HEK293 (cell line): ENCODE results near the gene MIEF2.
"Not testable (repeated sequence)": the region's sequence is repeated elsewhere in the genome, so short reads cannot be mapped to it uniquely, and the experiment has no call there.

Source experiments
- CTCF ChIA-PET: fragments of 350-600 bp; formaldehyde crosslinking; extraction: SDS; loops from one replicate; lab custom pipeline; 2021; ENCODE audit warnings: antibody characterized with exemption; lab: Yijun Ruan, JAX
- POLR2A ChIA-PET: fragments of 300-600 bp; formaldehyde crosslinking; extraction: SDS; loops from one replicate; lab custom pipeline; 2020; ENCODE audit warnings: antibody characterized with exemption, inconsistent platforms; lab: Yijun Ruan, JAX
- H3K27ac ChIP-seq: fragments of 200-500 bp; sonication (Bioruptor generic); 2 replicates; pipeline ENCODE4 v1.5.1; 2014; ENCODE audit warnings: low read depth, low read length, control low read depth, inconsistent platforms; ENCODE audit errors: extremely low read depth
- H3K36me3 ChIP-seq, 2 experiments: fragments of 200-500 bp in 1 of 2; sonication (Bioruptor generic) in 1 of 2; 1 replicate in 1 of 2; 2 replicates in 1 of 2; pipeline ENCODE4 v1.5.1; 2014 to 2017; ENCODE audit warnings: inconsistent platforms in 2 of 2, low read length in 2 of 2; ENCODE audit not compliant: control insufficient read depth in 2 of 2, insufficient read depth in 1 of 2
- H3K4me1 ChIP-seq: fragments of 200-500 bp; sonication (Bioruptor generic); 2 replicates; pipeline ENCODE4 v1.5.1; 2014; ENCODE audit warnings: mild to moderate bottlenecking, low read length, inconsistent platforms; ENCODE audit not compliant: control insufficient read depth, insufficient read depth
- H3K4me3 ChIP-seq: 2 replicates; pipeline ENCODE4 v1.5.1; 2011; ENCODE audit warnings: low read depth, mild to moderate bottlenecking, control low read depth, low read length, moderate library complexity
- H3K9me3 ChIP-seq: fragments of 200-500 bp; sonication (Bioruptor generic); 2 replicates; pipeline ENCODE4 v1.5.1; 2014; ENCODE audit warnings: low read depth, low read length, inconsistent platforms; ENCODE audit not compliant: control insufficient read depth, insufficient read depth
- BCL11B ChIP-seq: fragments of 450-650 bp; formaldehyde crosslinking; IDR thresholded peaks from 2 replicates; pipeline ENCODE4 v1.5.1; 2016; ENCODE audit warnings: low read depth, missing biosample characterization, missing genetic modification characterization
- CTCF ChIP-seq: fragments of 450-650 bp; formaldehyde crosslinking; IDR thresholded peaks from 2 replicates; pipeline ENCODE4 v1.5.1; 2016; ENCODE audit warnings: missing biosample characterization, missing genetic modification characterization
- PRDM1 ChIP-seq: fragments of 450-650 bp; formaldehyde crosslinking; IDR thresholded peaks from 2 replicates; pipeline ENCODE4; 2016; ENCODE audit warnings: missing biosample characterization, missing genetic modification characterization
- ZBTB17 ChIP-seq: fragments of 450-650 bp; formaldehyde crosslinking; IDR thresholded peaks from 2 replicates; pipeline ENCODE4 v1.5.1; 2016; ENCODE audit warnings: missing biosample characterization, missing genetic modification characterization
- ZBTB48 ChIP-seq: fragments of 450-650 bp; formaldehyde crosslinking; IDR thresholded peaks from 2 replicates; pipeline ENCODE4 v1.5.1; 2016; ENCODE audit warnings: missing biosample characterization, missing genetic modification characterization
- ZBTB7A ChIP-seq: fragments of 450-650 bp; formaldehyde crosslinking; IDR thresholded peaks from 2 replicates; pipeline ENCODE4 v1.5.1; 2016; ENCODE audit warnings: low read depth, missing biosample characterization, missing genetic modification characterization
- ZFHX2 ChIP-seq: fragments of 450-650 bp; formaldehyde crosslinking; conservative IDR thresholded peaks from 2 replicates; pipeline ENCODE4 v1.5.1; 2016; ENCODE audit warnings: missing biosample characterization, missing genetic modification characterization
- ZNF19 ChIP-seq: fragments of 450-650 bp; formaldehyde crosslinking; IDR thresholded peaks from 2 replicates; pipeline ENCODE4; 2016; ENCODE audit warnings: missing biosample characterization, missing genetic modification characterization, low read depth
- ZNF2 ChIP-seq: fragments of 450-650 bp; formaldehyde crosslinking; IDR thresholded peaks from 2 replicates; pipeline ENCODE4 v1.5.1; 2016; ENCODE audit warnings: missing biosample characterization, missing genetic modification characterization
- ZNF248 ChIP-seq: fragments of 450-650 bp; formaldehyde crosslinking; IDR thresholded peaks from 2 replicates; pipeline ENCODE4 v1.5.1; 2017; ENCODE audit warnings: missing biosample characterization, missing genetic modification characterization
- ZNF366 ChIP-seq: fragments of 450-650 bp; formaldehyde crosslinking; conservative IDR thresholded peaks from 2 replicates; pipeline ENCODE4 v1.5.1; 2016; ENCODE audit warnings: missing biosample characterization, missing genetic modification characterization
- ZNF639 ChIP-seq: fragments of 450-650 bp; formaldehyde crosslinking; IDR thresholded peaks from 2 replicates; pipeline ENCODE4 v1.5.1; 2016; ENCODE audit warnings: missing biosample characterization, missing genetic modification characterization
- ZNF654 ChIP-seq: fragments of 450-650 bp; formaldehyde crosslinking; IDR thresholded peaks from 2 replicates; pipeline ENCODE4 v1.5.1; 2016; ENCODE audit warnings: low read depth, missing biosample characterization, missing genetic modification characterization

The MIEF2 gene

GRCh38 chr17:18213666-18214270, 46.7 kb upstream of the MIEF2 start:
- no peak overlapping the region for H3K4me3 ChIP-seq
- ChIA-PET CTCF (interaction anchor here (0.6 kb wide), 2 partner anchors 64 to 1220 kb away, joined by 3 to 4 read pairs; no protein-coding TSS in a partner anchor), POLR2A (interaction anchor here (0.6 to 0.9 kb wide), 3 partner anchors 24 to 644 kb away, joined by 5 to 7 read pairs (median 5); no protein-coding TSS in a partner anchor)
- H3K9me3 ChIP-seq: no peaks in the 10 kb centered on the region
- H3K27ac ChIP-seq: no peak overlapping the region
- TF ChIP-seq ZBTB17 (tag by site-specific recombination) (peak; percentile 48; the same call in 1 of the 2 replicates), ZNF639 (tag by site-specific recombination) (no peak)
- H3K4me1 ChIP-seq: no peaks in the 10 kb centered on the region
- peaks cover 18 to 23% of the 10 kb centered on the region in 2 experiments for H3K36me3 ChIP-seq

GRCh38 chr17:18216906-18217305, 43.6 kb upstream of the MIEF2 start:
- not testable (repeated sequence) for H3K4me3 ChIP-seq, H3K27ac ChIP-seq, H3K36me3 ChIP-seq, H3K9me3 ChIP-seq, H3K4me1 ChIP-seq
- CTCF ChIA-PET: interaction anchor here (0.6 to 3.4 kb wide), 11 partner anchors 12 to 641 kb away, joined by 3 to 22 read pairs (median 5); no protein-coding TSS in a partner anchor
- POLR2A ChIA-PET: interaction anchor here (0.6 to 1.3 kb wide), 2 partner anchors 10 to 33 kb away, joined by 3 to 4 read pairs; partner anchors contain the start of gene ALKBH5
- TF ChIP-seq ZNF366 (tag by site-specific recombination) (peak; percentile 20; the same call in 1 of the 2 replicates), PRDM1 (tag by site-specific recombination) (peak; percentile 94)

GRCh38 chr17:18217412-18218015, 42.9 kb upstream of the MIEF2 start:
- Histone ChIP-seq H3K9me3 (no peaks in the 10 kb centered on the region), H3K27ac (no peak overlapping the region; the same call in 1 of the 2 replicates), H3K36me3 (no peaks in the 10 kb centered on the region; a peak in 1 of 3 replicates), H3K4me1 (no peaks in the 10 kb centered on the region), H3K4me3 (no peak overlapping the region)
- TF ChIP-seq CTCF (tag by site-specific recombination): peak; percentile 72
- 0 out of 2 replicates have a peak, but pooled peaks have one; percentile 43 for TF ChIP-seq ZNF2 (tag by site-specific recombination)
- no peak for TF ChIP-seq ZNF248 (tag by site-specific recombination)
- TF ChIP-seq ZBTB48: peak; percentile 70; the same call in 1 of the 2 replicates
- 0 out of 2 replicates have a peak, but pooled peaks have one; percentile 17 for TF ChIP-seq BCL11B (tag by site-specific recombination)
- TF ChIP-seq ZNF19 (tag by site-specific recombination): no peak
- 0 out of 2 replicates have a peak, but pooled peaks have one; percentile 8 for TF ChIP-seq ZFHX2 (tag by site-specific recombination)
- peak; percentile 82 for TF ChIP-seq ZNF654 (tag by site-specific recombination)
- no peak for TF ChIP-seq ZBTB7A (tag by site-specific recombination)
- ChIA-PET POLR2A (interaction anchor here (1.0 to 1.3 kb wide), 2 partner anchors 34 to 97 kb away, joined by 3 read pairs; partner anchors contain the start of genes ALKBH5, SMCR8 and TOP3A), CTCF (interaction anchor here (0.5 to 3.4 kb wide), 12 partner anchors 13 to 830 kb away, joined by 3 to 22 read pairs (median 4); no protein-coding TSS in a partner anchor)
